ENCODE data around the gene C10orf53.
"Not testable (repeated sequence)": the region's sequence is repeated elsewhere in the genome, so short reads cannot be mapped to it uniquely, and the experiment has no call there.

The C10orf53 gene

GRCh38 chr10:49688261-49688846 is 8.9 kb downstream of the C10orf53 start:
- no peak for DNase-seq (ENCODE audit: low spot score)

GRCh38 chr10:49688920-49689319 is 9.5 kb downstream of the C10orf53 start:
- no peak for DNase-seq (ENCODE audit: low spot score)

DNA sequence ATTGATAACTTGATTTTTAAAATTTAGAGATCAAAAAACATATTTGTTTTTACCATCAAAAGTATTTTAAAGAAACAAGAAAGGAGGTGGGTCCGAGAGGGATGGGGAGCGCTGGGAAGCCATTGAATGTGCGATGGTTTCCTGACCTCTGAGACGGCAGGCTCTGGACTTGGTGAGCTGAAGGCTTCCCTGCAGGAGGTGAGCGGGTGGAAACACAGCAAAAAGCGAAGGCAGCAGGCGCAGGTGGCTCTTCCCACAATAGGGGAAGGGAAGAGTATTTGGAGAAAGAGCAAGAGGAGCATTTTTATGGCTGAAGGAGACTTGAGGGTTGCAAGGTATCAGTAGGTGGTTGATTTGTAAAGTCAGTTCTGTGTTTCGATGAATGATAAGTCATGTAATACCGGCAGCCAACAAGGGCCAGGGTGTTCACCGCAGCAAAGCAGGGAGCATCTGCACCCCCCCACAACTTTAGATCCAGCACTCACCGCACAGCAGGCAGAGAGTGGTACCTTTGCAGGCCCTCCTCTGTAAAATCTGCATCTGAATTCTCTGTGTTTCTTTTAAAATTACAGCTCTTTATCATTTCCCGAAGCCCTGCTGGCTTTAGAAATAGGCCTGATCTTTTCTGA is 10.5 kb downstream of the C10orf53 start:
- DNase-seq (ENCODE audit: low spot score): no peak

GRCh38 chr10:49690698-49691356 is 11.4 kb downstream of the C10orf53 start:
- DNase-seq (ENCODE audit: low spot score): no peak

- DNase-seq (ENCODE audit: low spot score): no peak
Measured at GRCh38 chr10:49691588-49691987, 12.1 kb downstream of the C10orf53 start.

DNA sequence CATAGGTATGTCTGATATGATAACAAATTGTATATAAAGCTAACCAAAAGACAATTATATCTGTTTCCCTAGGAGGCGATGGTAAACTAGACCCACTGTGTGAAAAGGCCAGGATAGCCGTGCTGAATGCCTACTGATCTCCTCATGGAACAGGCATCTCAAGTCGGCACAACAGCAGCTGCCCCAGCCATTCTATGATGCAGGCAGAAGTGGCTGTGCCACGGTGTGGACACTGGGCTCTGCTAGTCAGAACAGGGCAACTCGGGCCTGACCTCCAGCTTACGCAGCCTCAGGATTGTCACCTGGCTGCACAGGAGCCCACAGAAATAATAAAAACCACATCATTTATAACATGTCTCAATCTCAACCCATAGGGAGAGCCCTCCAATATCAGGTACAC is 15.0 kb downstream of the C10orf53 start:
- DNase-seq (ENCODE audit: low spot score): no peak

DNA sequence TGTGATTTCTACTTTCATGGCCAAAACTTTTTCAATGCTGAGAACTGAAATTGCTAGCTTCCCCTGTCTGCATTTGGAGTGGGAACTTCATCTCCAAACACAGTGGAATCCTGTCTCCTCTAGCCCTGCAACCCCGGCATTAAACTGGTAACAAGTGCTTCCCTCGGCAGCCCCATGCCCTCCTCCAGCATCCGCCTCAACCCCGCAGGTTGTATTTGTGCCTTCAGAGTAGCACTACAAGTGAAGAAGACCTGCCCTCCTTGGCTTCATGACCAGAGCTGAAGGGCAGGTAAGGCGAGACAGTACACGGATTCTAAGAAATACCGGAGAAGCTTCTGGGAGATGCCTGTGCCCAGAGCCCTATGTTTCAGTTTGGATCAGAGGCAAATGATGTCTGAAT is 16.9 kb downstream of the C10orf53 start:
- no peak for DNase-seq (ENCODE audit: low spot score)

DNA sequence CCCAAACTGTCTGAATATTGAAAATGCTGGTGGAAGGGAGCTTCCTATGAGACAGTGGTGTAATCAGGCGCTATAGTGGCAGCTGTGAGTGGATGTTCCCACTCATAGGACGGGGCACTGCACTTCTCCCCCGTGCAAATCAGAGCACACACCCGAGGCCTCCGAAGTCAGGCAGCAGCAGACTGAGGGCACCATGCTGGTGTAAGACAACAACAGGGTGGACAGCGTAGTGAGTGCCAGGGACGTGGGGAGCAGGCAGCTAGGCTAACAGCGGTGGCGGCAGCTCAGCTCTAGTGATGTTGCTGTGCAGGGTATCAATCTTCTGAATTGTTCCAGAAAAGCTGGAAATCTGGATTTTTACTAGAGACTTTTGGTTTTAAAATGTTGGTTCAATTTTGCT is 19.2 kb downstream of the C10orf53 start:
- no peak for DNase-seq (ENCODE audit: low spot score)

DNA sequence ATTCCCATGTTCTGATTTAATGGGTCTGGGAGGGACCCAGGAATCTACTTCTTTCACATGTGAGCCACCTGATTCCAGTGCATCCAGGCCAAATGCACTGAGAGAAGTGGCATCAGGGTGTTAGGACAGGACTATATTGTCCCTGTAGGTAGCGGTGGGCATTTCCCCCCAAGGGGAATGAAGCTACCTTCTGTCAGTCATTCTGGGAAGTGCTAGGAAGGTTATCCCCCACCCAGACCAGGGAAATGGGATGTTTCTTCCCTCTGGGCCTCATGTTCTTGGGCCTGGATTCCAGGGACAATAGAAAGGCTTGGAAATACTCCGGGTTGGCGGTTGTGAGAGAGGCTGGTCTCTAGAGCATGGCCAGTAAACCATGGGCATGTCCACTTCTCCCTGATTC is 20.8 kb downstream of the C10orf53 start:
- no peak for DNase-seq (ENCODE audit: low spot score)

DNA sequence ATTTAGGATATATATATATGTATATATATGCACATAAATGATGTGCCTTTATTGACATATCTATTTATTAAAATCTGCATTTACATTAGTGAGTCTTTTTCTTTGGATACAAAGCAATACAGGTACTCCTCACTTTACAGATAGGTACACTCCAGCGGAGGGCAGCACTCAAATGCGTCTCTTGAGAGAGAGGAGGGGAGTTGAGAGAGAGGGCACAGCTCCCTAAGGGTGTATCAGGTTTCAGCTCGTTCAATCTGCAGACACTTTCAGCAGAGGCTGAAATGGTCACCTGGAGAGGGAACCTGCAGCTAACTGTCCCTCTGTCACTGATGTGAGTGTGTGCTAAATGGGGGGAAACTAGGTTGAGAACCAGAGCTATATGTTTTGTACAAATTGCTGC is 21.5 kb downstream of the C10orf53 start:
- DNase-seq (ENCODE audit: low spot score): no peak

GRCh38 chr10:49707585-49707984 is 28.1 kb downstream of the C10orf53 start:
- no peak for DNase-seq (ENCODE audit: low spot score)

DNA sequence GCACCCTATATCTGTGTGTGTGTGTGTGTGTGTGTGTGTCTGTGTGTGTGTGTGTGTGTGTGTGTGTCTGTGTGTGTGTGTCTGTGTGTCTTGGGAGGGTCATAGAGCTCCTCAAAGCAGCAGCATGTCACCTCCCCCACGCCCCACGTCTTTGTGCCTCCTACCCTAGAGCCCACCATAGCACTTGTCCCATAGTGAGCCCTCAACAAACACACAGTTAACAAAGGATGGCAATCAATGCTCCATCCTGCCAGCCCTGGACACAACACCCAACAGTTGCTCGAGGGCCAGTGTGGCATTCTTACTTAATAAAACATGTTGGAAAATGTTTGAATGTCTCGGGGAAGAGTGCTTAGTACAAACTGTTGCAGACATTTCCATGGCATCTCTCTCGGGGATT is 30.5 kb downstream of the C10orf53 start:
- DNase-seq (ENCODE audit: low spot score): no peak

GRCh38 chr10:49710966-49711365 is 31.5 kb downstream of the C10orf53 start:
- no peak for DNase-seq (ENCODE audit: low spot score)

- no peak for DNase-seq (ENCODE audit: low spot score)
Measured at GRCh38 chr10:49711481-49711880, 32.0 kb downstream of the C10orf53 start.

GRCh38 chr10:49713266-49713665 is 33.8 kb downstream of the C10orf53 start:
- DNase-seq (ENCODE audit: low spot score): no peak

- DNase-seq (ENCODE audit: low spot score): not testable (repeated sequence)
Measured at GRCh38 chr10:49715157-49715556, 35.7 kb downstream of the C10orf53 start.

DNA sequence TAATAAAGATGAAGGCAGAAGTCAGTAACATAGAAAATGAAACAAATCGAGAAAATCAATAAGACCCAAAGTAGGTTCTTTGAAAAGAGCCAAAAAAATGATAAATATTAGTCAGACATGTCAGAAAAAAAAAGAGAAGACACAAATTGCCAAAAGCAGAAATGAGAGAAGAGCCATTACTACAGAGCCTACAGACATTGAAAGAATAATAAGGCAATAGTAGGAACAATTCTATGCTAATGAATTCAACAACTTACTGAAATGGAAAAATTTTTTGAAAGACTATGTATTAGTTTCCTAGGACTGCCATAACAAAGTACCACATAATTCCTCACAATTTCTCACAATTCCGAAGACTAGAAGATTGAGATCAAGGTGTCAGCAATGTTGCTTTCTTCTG is 47.1 kb downstream of the C10orf53 start:
- DNase-seq (ENCODE audit: low spot score): no peak

DNA sequence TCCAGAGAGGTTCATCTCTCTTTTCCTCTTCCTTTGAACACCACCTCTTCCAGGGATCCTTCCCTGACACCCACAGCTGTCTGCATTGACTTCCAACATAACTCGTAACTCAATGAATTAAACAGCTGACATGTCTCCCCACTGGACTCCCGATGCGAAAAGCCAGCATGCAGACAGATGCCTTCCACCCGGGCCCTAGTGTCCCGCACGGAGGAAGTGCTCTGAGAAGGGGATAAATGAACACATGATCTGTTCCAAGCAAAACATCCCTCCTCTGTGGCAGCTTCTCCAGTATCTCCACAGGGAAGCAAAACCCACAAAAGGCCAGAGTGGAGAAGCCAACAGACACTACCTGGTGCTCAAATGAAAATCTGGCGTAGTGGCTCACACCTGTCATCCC is 54.4 kb downstream of the C10orf53 start:
- no peak for DNase-seq (ENCODE audit: low spot score)

GRCh38 chr10:49734676-49735075 is 55.2 kb downstream of the C10orf53 start:
- DNase-seq (ENCODE audit: low spot score): no peak

- no peak for DNase-seq (ENCODE audit: low spot score)
Measured at GRCh38 chr10:49735161-49735560, 55.7 kb downstream of the C10orf53 start.

GRCh38 chr10:49735848-49736563 is 56.6 kb downstream of the C10orf53 start:
- DNase-seq (ENCODE audit: low spot score): no peak

GRCh38 chr10:49736564-49737113 is 57.2 kb downstream of the C10orf53 start:
- no peak for DNase-seq (ENCODE audit: low spot score)

Measured in globus pallidus (tissue), 1 donor.